Gastroesophageal sphincter (tissue), 4 donors: Measurements from ENCODE around the gene KLK4. TPM values are rescaled to one million over a fixed set of nuclear protein-coding genes. Genes with fewer than 3 reads are reported as not detected.

Source experiments
- ATAC-seq: fragments of 150-250 bp; one replicate; pipeline ENCODE4 v1.9.1; 2016; ENCODE audit warnings: mild to moderate bottlenecking, moderate library complexity
- H3K27ac ChIP-seq, 4 donors: fragments of 200-600 bp; sonication (generic) in 3 of 4; 1 replicate in 3 of 4; 2 replicates in 1 of 4; pipeline ENCODE4 v1.5.1; 2016 to 2019
- H3K27me3 ChIP-seq: fragments of 200-600 bp; sonication (generic); one replicate; pipeline ENCODE4 v1.5.1; 2019
- H3K36me3 ChIP-seq, 2 donors: fragments of 200-600 bp; sonication (generic); one replicate each; pipeline ENCODE4 v1.5.1; 2019; ENCODE audit warnings: control low read depth in 1 of 2
- H3K4me1 ChIP-seq, 3 donors: fragments of 200-600 bp; sonication (generic); 1 replicate in 2 of 3; 2 replicates in 1 of 3; pipeline ENCODE4 v1.5.1; 2016 to 2019; ENCODE audit warnings: control low read depth in 2 of 3
- H3K4me3 ChIP-seq, 2 donors: fragments of 200-600 bp; sonication (generic); one replicate each; pipeline ENCODE4 v1.5.1; 2019; ENCODE audit warnings: mild to moderate bottlenecking in 1 of 2, moderate library complexity in 1 of 2
- H3K9me3 ChIP-seq, 3 donors: fragments of 200-600 bp; sonication (generic); one replicate each; pipeline ENCODE4 v1.5.1; 2017 to 2019; ENCODE audit warnings: control low read depth in 2 of 3
- EP300 ChIP-seq: sonication (generic); formaldehyde crosslinking; IDR thresholded peaks from one replicate; pipeline ENCODE4 v1.6.1; 2017; ENCODE audit warnings: antibody characterized with exemption, mild to moderate bottlenecking
- POLR2A ChIP-seq, 2 donors: fragments of 450-650 bp; IDR thresholded peaks; one replicate each; pipeline ENCODE4 v1.6.1; 2017; ENCODE audit warnings: antibody characterized with exemption in 2 of 2, mild to moderate bottlenecking in 2 of 2, moderate library complexity in 1 of 2
- POLR2AphosphoS5 ChIP-seq: sonication (generic); formaldehyde crosslinking; IDR thresholded peaks from one replicate; pipeline ENCODE4 v1.6.1; 2017; ENCODE audit warnings: antibody characterized with exemption
- WGBS, 2 donors: methylation state at CpG; one replicate each; pipeline ENCODE4 v1.1.5; 2018; ENCODE audit warnings: low coverage in 1 of 2; 5-methylcytosine and 5-hydroxymethylcytosine counted together
- total RNA-seq, 4 donors: library from RNA; depleted of rRNA; stranded (reverse); fragments of >200 nt; gene quantifications; one replicate each; pipeline ENCODE4 v1.1.0, GENCODE V29; 2016
- TF ChIP-seq, protein P1 (sequence below), 4 experiments: fragments of 200-600 bp in 2 of 4; fragments of 450-650 bp in 2 of 4; sonication (generic) in 1 of 4; IDR thresholded peaks; one replicate each; pipeline ENCODE4 v1.5.1; 2017 to 2019; ENCODE audit warnings: antibody characterized with exemption in 4 of 4, mild to moderate bottlenecking in 2 of 4, moderate library complexity in 2 of 4

KLK4 gene
- total RNA-seq, 4 donors from 2014 or later = not detected

DNA sequence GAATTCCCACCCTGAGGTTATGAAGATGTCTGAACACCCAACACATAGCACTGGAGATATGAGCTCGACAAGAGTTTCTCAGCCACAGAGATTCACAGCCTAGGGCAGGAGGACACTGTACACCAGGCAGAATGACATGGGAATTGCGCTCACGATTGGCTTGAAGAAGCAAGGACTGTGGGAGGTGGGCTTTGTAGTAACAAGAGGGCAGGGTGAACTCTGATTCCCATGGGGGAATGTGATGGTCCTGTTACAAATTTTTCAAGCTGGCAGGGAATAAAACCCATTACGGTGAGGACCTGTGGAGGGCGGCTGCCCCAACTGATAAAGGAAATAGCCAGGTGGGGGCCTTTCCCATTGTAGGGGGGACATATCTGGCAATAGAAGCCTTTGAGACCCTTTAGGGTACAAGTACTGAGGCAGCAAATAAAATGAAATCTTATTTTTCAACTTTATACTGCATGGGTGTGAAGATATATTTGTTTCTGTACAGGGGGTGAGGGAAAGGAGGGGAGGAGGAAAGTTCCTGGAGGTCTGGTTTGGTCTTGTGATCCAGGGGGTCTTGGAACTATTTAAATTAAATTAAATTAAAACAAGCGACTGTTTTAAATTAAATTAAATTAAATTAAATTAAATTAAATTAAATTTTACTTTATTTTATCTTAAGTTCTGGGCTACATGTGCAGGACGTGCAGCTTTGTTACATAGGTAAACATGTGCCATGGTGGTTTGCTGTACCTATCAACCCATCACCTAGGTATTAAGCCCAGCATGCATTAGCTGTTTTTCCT is 49.5 kb downstream of the KLK4 start:
- no peak for TF ChIP-seq EP300
- TF ChIP-seq, protein P1, sequence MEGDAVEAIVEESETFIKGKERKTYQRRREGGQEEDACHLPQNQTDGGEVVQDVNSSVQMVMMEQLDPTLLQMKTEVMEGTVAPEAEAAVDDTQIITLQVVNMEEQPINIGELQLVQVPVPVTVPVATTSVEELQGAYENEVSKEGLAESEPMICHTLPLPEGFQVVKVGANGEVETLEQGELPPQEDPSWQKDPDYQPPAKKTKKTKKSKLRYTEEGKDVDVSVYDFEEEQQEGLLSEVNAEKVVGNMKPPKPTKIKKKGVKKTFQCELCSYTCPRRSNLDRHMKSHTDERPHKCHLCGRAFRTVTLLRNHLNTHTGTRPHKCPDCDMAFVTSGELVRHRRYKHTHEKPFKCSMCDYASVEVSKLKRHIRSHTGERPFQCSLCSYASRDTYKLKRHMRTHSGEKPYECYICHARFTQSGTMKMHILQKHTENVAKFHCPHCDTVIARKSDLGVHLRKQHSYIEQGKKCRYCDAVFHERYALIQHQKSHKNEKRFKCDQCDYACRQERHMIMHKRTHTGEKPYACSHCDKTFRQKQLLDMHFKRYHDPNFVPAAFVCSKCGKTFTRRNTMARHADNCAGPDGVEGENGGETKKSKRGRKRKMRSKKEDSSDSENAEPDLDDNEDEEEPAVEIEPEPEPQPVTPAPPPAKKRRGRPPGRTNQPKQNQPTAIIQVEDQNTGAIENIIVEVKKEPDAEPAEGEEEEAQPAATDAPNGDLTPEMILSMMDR (IDR thresholded peaks at IDR 0.05) = no peak
- TF ChIP-seq POLR2A (IDR thresholded peaks at IDR 0.05) = no peak
- TF ChIP-seq POLR2AphosphoS5 = no peak
- H3K4me3 ChIP-seq = no peak overlapping the region
- no peak for ATAC-seq
- whole genome bisulfite sequencing, 2 donors = 67 to 68% methylated on average over 5 to 7 of the region's 7 CpGs
- no peaks in the 10 kb centered on the region for H3K4me1 ChIP-seq
- H3K27ac ChIP-seq = no peak overlapping the region
- H3K27me3 ChIP-seq = peaks cover 81% of the 10 kb centered on the region
- no peaks in the 10 kb centered on the region for H3K36me3 ChIP-seq
- H3K9me3 ChIP-seq = no peaks in the 10 kb centered on the region

DNA sequence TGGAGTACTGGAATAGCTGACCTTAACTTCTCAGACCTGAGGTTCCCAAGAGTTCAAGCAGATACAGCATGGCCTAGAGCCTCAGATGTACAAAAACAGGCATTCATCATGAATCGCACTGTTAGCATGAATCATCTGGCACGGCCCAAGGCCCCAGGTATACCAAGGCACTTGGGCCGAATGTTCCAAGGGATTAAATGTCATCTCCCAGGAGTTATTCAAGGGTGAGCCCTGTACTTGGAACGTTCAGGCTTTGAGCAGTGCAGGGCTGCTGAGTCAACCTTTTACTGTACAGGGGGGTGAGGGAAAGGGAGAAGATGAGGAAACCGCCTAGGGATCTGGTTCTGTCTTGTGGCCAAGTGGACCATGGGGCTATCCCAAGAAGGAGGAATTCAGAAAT is 50.2 kb downstream of the KLK4 start:
- TF ChIP-seq POLR2AphosphoS5 (no peak), POLR2A (IDR thresholded peaks at IDR 0.05) (no peak), EP300 (no peak)
- TF ChIP-seq, protein P1 (IDR thresholded peaks at IDR 0.05) = no peak
- WGBS, 2 donors = 20 to 40% methylated on average over 2 of the region's 5 CpGs
- H3K27ac ChIP-seq = no peak overlapping the region
- no peaks in the 10 kb centered on the region for H3K36me3 ChIP-seq
- ATAC-seq = no peak
- H3K27me3 ChIP-seq = peaks cover 81% of the 10 kb centered on the region
- no peak overlapping the region for H3K4me3 ChIP-seq
- no peaks in the 10 kb centered on the region for H3K4me1 ChIP-seq
- H3K9me3 ChIP-seq = no peaks in the 10 kb centered on the region

DNA sequence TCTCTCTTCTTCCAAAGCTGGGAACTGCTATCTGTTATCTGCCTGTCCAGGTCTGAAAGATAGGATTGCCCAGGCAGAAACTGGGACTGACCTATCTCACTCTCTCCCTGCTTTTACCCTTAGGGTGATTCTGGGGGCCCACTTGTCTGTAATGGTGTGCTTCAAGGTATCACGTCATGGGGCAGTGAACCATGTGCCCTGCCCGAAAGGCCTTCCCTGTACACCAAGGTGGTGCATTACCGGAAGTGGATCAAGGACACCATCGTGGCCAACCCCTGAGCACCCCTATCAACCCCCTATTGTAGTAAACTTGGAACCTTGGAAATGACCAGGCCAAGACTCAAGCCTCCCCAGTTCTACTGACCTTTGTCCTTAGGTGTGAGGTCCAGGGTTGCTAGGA is 51.3 kb downstream of the KLK4 start:
- WGBS, 2 donors = 100% methylated on average over 2 of the region's 4 CpGs; no CpG with 5 or more reads in 1 of the 2 donors
- Histone ChIP-seq H3K9me3 (no peaks in the 10 kb centered on the region), H3K27me3 (peaks cover 88% of the 10 kb centered on the region), H3K27ac (no peak overlapping the region), H3K4me3 (no peak overlapping the region), H3K36me3 (no peaks in the 10 kb centered on the region), H3K4me1 (no peaks in the 10 kb centered on the region)
- TF ChIP-seq, protein P1 (IDR thresholded peaks at IDR 0.05) = no peak
- no peak for TF ChIP-seq POLR2A (IDR thresholded peaks at IDR 0.05)
- no peak for TF ChIP-seq EP300
- no peak for TF ChIP-seq POLR2AphosphoS5
- no peak for ATAC-seq

DNA sequence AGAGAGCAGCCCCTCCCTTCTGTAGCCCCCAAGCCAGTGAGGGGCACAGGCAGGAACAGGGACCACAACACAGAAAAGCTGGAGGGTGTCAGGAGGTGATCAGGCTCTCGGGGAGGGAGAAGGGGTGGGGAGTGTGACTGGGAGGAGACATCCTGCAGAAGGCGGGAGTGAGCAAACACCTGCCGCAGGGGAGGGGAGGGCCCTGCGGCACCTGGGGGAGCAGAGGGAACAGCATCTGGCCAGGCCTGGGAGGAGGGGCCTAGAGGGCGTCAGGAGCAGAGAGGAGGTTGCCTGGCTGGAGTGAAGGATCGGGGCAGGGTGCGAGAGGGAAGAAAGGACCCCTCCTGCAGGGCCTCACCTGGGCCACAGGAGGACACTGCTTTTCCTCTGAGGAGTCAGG is 52.3 kb downstream of the KLK4 start:
- Histone ChIP-seq H3K9me3 (no peaks in the 10 kb centered on the region), H3K27ac (no peak overlapping the region), H3K27me3 (peaks cover 88% of the 10 kb centered on the region), H3K4me1 (no peaks in the 10 kb centered on the region), H3K4me3 (no peak overlapping the region), H3K36me3 (no peaks in the 10 kb centered on the region)
- WGBS, 2 donors = 8 to 14% methylated on average over 5 to 7 of the region's 7 CpGs
- no peak for ATAC-seq
- no peak for TF ChIP-seq POLR2A (IDR thresholded peaks at IDR 0.05)
- TF ChIP-seq EP300 = no peak
- TF ChIP-seq, protein P1 (IDR thresholded peaks at IDR 0.05) = no peak
- TF ChIP-seq POLR2AphosphoS5 = no peak

DNA sequence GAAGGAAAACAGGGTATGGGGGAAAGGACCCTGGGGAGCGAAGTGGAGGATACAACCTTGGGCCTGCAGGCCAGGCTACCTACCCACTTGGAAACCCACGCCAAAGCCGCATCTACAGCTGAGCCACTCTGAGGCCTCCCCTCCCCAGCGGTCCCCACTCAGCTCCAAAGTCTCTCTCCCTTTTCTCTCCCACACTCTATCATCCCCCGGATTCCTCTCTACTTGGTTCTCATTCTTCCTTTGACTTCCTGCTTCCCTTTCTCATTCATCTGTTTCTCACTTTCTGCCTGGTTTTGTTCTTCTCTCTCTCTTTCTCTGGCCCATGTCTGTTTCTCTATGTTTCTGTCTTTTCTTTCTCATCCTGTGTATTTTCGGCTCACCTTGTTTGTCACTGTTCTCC is 53.8 kb downstream of the KLK4 start:
- 40 to 57% methylated on average over 2 to 6 of the region's 6 CpGs for WGBS, 2 donors
- H3K36me3 ChIP-seq = no peaks in the 10 kb centered on the region
- H3K9me3 ChIP-seq = no peaks in the 10 kb centered on the region
- no peak for TF ChIP-seq POLR2AphosphoS5
- H3K4me1 ChIP-seq = no peaks in the 10 kb centered on the region
- peaks cover 92% of the 10 kb centered on the region for H3K27me3 ChIP-seq
- H3K27ac ChIP-seq = no peak overlapping the region
- H3K4me3 ChIP-seq = no peak overlapping the region
- ATAC-seq = no peak

Other genes with a start within 250 kb of the KLK4 start
- under 1 TPM in 3 of 4 donors, not detected in 1; 0.15 to 0.40 (median 0.31) TPM for gene SHANK1, start 191.6 kb downstream of the KLK4 start, total RNA-seq
- 10 to 100 TPM in 2 of 4 donors, 1 to 10 TPM in 2; 4.6 to 17.1 (median 8.4) TPM for gene CLEC11A, start 188.0 kb downstream of the KLK4 start, total RNA-seq
- not detected for gene GPR32, start 140.9 kb downstream of the KLK4 start, total RNA-seq
- not detected for gene ACP4, start 121.0 kb downstream of the KLK4 start, total RNA-seq
- not detected for gene KLK1, start 87.6 kb downstream of the KLK4 start, total RNA-seq
- not detected for gene KLK15, start 77.8 kb downstream of the KLK4 start, total RNA-seq
- gene KLK3, start 56.5 kb downstream of the KLK4 start, total RNA-seq = not detected
- not detected for gene KLK2, start 38.0 kb downstream of the KLK4 start, total RNA-seq
- gene KLK5, start 41.6 kb upstream of the KLK4 start, total RNA-seq = 1 to 10 TPM in 1 of 4 donors, not detected in 3; 1.2 TPM
- 1 to 10 TPM in 2 of 4 donors, not detected in 2; 1.1 to 7.8 TPM for gene KLK6, start 58.2 kb upstream of the KLK4 start, total RNA-seq
- 10 to 100 TPM in 1 of 4 donors, under 1 TPM in 1, not detected in 2; 0.31 to 16.7 TPM for gene KLK7, start 72.5 kb upstream of the KLK4 start, total RNA-seq
- gene KLK8, start 90.2 kb upstream of the KLK4 start, total RNA-seq = 1 to 10 TPM in 2 of 4 donors, not detected in 2; 2.3 to 4.6 TPM
- 1 to 10 TPM in 3 of 4 donors, not detected in 1; 1.7 to 6.7 (median 4.1) TPM for gene KLK10, start 108.3 kb upstream of the KLK4 start, total RNA-seq
- gene KLK11, start 115.2 kb upstream of the KLK4 start, total RNA-seq = 10 to 100 TPM in 1 of 4 donors, under 1 TPM in 1, not detected in 2; 0.78 to 12.3 TPM
- 1 to 10 TPM in 1 of 4 donors, under 1 TPM in 2, not detected in 1; 0.40 to 1.2 (median 0.54) TPM for gene KLK12, start 123.6 kb upstream of the KLK4 start, total RNA-seq
- gene KLK13, start 153.7 kb upstream of the KLK4 start, total RNA-seq = 1 to 10 TPM in 3 of 4 donors, not detected in 1; 1.3 to 6.1 (median 5.1) TPM
- gene KLK14, start 171.5 kb upstream of the KLK4 start, total RNA-seq = not detected
- gene CTU1, start 197.0 kb upstream of the KLK4 start, total RNA-seq = 10 to 100 TPM in 3 of 4 donors, 1 to 10 TPM in 1; 9.8 to 12.8 (median 11.4) TPM
- gene SIGLEC9, start 213.5 kb upstream of the KLK4 start, total RNA-seq = 1 to 10 TPM in 3 of 4 donors, under 1 TPM in 1; 0.62 to 9.2 (median 4.0) TPM
- 1 to 10 TPM in 2 of 4 donors, under 1 TPM in 1, not detected in 1; 0.46 to 4.4 (median 2.8) TPM for gene SIGLEC7, start 230.9 kb upstream of the KLK4 start, total RNA-seq